ENCODE results near the gene AKR7A3. TPM values are rescaled to one million over a fixed set of nuclear protein-coding genes. Genes with fewer than 3 reads are reported as not detected.

Gene AKR7A3
- total and polyA plus RNA-seq, 9 of the 15 experiments (the other 6 are each of a cell fraction or from before 2014, with no cell fraction given), result 0.04 to 1.5 (median 0.44) TPM; not detected in 1

- TF ChIP-seq JUN (IDR thresholded peaks at IDR 0.05; ENCODE audit: borderline replicate concordance, low read depth, low read length) (peak; percentile 54; the same call in 1 of the 2 replicates), JUN (CRISPR knock-in tag; IDR thresholded peaks at IDR 0.05; ENCODE audit: borderline replicate concordance) (no peak), GABPB1 (CRISPR knock-in tag; IDR thresholded peaks at IDR 0.05) (peak; percentile 83), SMAD4 (CRISPR knock-in tag; conservative IDR thresholded peaks at IDR 0.05) (peak; percentile 81), ZBTB1 (CRISPR knock-in tag; IDR thresholded peaks at IDR 0.05; ENCODE audit: borderline replicate concordance, low read depth) (no peak), L3MBTL2 (IDR thresholded peaks at IDR 0.05) (peak; percentile 98), RB1 (IDR thresholded peaks at IDR 0.05; ENCODE audit: low read depth) (peak; percentile 98), MAX (CRISPR knock-in tag; IDR thresholded peaks at IDR 0.05) (peak; percentile 96), TAF1 (IDR thresholded peaks at IDR 0.05; ENCODE audit: control insufficient read depth, extremely low read depth, insufficient read depth, low read length, severe bottlenecking) (peak; percentile 97), FOXK2 (conservative IDR thresholded peaks at IDR 0.05 in 1 of 2, IDR thresholded peaks at IDR 0.05 in 1 of 2; ENCODE audit: low read depth in 2 of 2) (peak; percentile 46 to 71; a peak in 1 of 4 replicates), ERF (CRISPR knock-in tag; IDR thresholded peaks at IDR 0.05) (peak; percentile 87), ZNF766 (CRISPR knock-in tag; conservative IDR thresholded peaks at IDR 0.05) (peak; percentile 73), NR1H2 (CRISPR knock-in tag; IDR thresholded peaks at IDR 0.05) (no peak), NFYB (IDR thresholded peaks at IDR 0.05; ENCODE audit: extremely low read depth, insufficient read length) (no peak), ETV1 (tag; conservative IDR thresholded peaks at IDR 0.05; ENCODE audit: low read depth) (peak; percentile 38; the same call in 1 of the 2 replicates), ZBTB33 (CRISPR knock-in tag; IDR thresholded peaks at IDR 0.05) (peak; percentile 69), KAT2B (IDR thresholded peaks at IDR 0.05; ENCODE audit: low read depth, low read length) (no peak), ETS2 (tag; IDR thresholded peaks at IDR 0.05; ENCODE audit: borderline replicate concordance, poor library complexity, severe bottlenecking) (no peak), ATF2 (CRISPR knock-in tag; IDR thresholded peaks at IDR 0.05) (0 out of 2 replicates have a peak, but pooled peaks have one; percentile 51), ZBTB9 (CRISPR knock-in tag; IDR thresholded peaks at IDR 0.05) (peak; percentile 92; the same call in 1 of the 2 replicates), ELF1 (tag; IDR thresholded peaks at IDR 0.05) (0 out of 2 replicates have a peak, but pooled peaks have one; percentile 35), ZSCAN32 (CRISPR knock-in tag; IDR thresholded peaks at IDR 0.05) (no peak)
These were observed 37.0 kb downstream of the AKR7A3 start, which contains the start of the genes EMC1 and MRTO4 (continued) for GRCh38 chr1:19251305-19252196.

All from K562 (cell line).